RWPE1 (cell line): ENCODE data around the gene DLX3.
A peak's percentile ranks its signal among the peaks of the same experiment; 100 is the strongest.

Experiments
- CTCF ChIA-PET: fragments of 350-600 bp; sonication (Branson Sonifier 250); formaldehyde crosslinking; extraction: SDS; loops from one replicate; lab custom pipeline; 2021; lab: Yijun Ruan, JAX
- POLR2A ChIA-PET: fragments of 400-600 bp; formaldehyde crosslinking; extraction: SDS; loops from one replicate; lab custom pipeline; 2020; ENCODE audit warnings: antibody characterized with exemption; ENCODE audit not compliant: low non-redundant PET; lab: Yijun Ruan, JAX
- DNase-seq: peaks from one replicate; pipeline ENCODE4 v3.0.0; 2012; ENCODE audit warnings: low spot score
- H3K27ac ChIP-seq: fragments of 450-650 bp; 2 replicates; pipeline ENCODE4 v1.5.1; 2017
- TF ChIP-seq, protein P1 (sequence below): fragments of 450-650 bp; conservative IDR thresholded peaks from 2 replicates; pipeline ENCODE4 v1.5.1; 2017; ENCODE audit warnings: low read depth, mild to moderate bottlenecking

The DLX3 gene

GRCh38 chr17:50003911-50004310 is 8.9 kb upstream of the DLX3 start:
- POLR2A ChIA-PET, result no interaction called here
- no peak for DNase-seq
- TF ChIP-seq, protein P1, sequence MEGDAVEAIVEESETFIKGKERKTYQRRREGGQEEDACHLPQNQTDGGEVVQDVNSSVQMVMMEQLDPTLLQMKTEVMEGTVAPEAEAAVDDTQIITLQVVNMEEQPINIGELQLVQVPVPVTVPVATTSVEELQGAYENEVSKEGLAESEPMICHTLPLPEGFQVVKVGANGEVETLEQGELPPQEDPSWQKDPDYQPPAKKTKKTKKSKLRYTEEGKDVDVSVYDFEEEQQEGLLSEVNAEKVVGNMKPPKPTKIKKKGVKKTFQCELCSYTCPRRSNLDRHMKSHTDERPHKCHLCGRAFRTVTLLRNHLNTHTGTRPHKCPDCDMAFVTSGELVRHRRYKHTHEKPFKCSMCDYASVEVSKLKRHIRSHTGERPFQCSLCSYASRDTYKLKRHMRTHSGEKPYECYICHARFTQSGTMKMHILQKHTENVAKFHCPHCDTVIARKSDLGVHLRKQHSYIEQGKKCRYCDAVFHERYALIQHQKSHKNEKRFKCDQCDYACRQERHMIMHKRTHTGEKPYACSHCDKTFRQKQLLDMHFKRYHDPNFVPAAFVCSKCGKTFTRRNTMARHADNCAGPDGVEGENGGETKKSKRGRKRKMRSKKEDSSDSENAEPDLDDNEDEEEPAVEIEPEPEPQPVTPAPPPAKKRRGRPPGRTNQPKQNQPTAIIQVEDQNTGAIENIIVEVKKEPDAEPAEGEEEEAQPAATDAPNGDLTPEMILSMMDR, result no peak
- no peak overlapping the region for H3K27ac ChIP-seq
- CTCF ChIA-PET, result interaction anchor here (0.5 kb wide), 1 partner anchor 145 kb away, joined by 3 read pairs; no protein-coding TSS in a partner anchor

- CTCF ChIA-PET, result interaction anchor here (0.6 to 6.0 kb wide), 25 partner anchors 12 to 813 kb away, joined by 3 to 77 read pairs (median 5); partner anchors contain the start of gene SLC35B1
- no peak for DNase-seq
- POLR2A ChIA-PET, result no interaction called here
- no peak overlapping the region for H3K27ac ChIP-seq
- TF ChIP-seq, protein P1, result no peak
Observed at GRCh38 chr17:49998836-49999511, 4.0 kb upstream of the DLX3 start.

- peak overlapping the region; percentile 68 for H3K27ac ChIP-seq
- TF ChIP-seq, protein P1, result peak; percentile 94
- ChIA-PET POLR2A (no interaction called here), CTCF (interaction anchor here (0.5 to 6.0 kb wide), 45 partner anchors 13 to 855 kb away, joined by 3 to 77 read pairs (median 4); partner anchors contain the start of gene SLC35B1)
- peak; percentile 89 for DNase-seq
Observed at GRCh38 chr17:49997773-49998703, 3.0 kb upstream of the DLX3 start.

DNA sequence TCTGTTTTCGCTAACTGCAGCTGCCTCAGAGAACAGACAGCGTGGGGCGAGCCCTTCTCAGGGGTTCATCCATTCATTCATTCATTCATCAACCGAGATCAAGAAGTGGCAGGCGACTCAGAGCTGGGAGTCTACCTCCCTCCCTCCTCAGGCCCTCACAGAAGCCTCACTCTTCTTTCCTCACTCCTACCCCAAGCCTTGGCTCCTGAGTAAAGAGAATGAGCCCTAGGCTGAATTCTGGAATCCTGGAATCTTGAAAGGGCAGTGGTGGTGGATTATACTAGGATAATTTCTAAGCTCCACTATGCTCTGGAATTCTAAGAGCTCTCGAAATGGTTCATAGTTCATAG is 2.3 kb upstream of the DLX3 start:
- H3K27ac ChIP-seq, result peak overlapping the region; percentile 68
- TF ChIP-seq, protein P1, result no peak
- POLR2A ChIA-PET, result interaction anchor here (0.6 kb wide), 1 partner anchor 233 kb away, joined by 3 read pairs; no protein-coding TSS in a partner anchor

DNA sequence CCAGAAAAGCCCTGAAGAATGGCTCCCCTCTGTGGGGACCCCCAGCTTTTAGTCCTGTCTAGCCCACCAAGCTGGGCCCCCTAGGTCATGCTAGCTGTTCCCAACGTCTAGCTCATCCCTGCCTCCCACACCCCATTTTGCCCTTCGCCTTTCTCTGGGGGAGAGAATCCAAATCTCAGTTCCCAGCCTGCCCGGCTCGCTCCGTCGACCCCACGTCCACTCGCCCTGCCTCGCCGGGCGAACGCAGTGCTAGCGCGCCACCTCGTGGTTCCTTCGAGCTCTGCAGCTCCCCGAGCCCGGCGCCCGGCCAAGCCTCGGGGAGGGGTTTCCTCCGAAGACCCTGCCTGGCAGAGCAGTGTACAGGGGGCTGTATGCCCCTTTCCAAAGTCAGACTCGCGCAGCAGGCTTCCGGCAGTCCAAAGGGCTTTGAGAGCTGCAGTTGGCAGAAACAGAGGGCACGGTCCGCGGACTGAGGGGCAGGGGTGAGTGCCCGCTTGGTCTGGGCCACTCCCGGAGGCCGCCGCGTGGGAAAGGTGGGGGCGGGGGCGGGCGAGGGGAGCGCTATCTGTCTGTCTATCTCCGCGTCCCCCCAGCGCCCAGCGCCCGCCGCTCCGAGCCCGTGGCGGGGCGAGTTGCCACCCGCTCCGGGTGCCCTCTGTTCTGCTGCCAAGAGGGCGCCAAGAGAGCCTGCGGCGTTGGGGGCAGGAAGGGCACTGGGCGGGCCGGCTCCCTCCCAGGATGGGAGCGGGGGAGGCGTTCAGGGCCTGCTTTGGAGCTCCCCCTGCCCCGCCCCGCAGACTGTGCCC is 1.7 kb upstream of the DLX3 start:
- peak overlapping the region; percentile 68 for H3K27ac ChIP-seq
- POLR2A ChIA-PET, result interaction anchor here (0.6 kb wide), 2 partner anchors 135 to 232 kb away, joined by 3 to 11 read pairs; no protein-coding TSS in a partner anchor
- peak; percentile 66 for DNase-seq
- TF ChIP-seq, protein P1, result peak; percentile 98
- CTCF ChIA-PET, result interaction anchor here (0.5 to 6.0 kb wide), 37 partner anchors 9 to 266 kb away, joined by 3 to 77 read pairs (median 5); partner anchors contain the start of gene KAT7

More for the DNA sequence above, 2.3 kb upstream of the DLX3 start:
- no peak for DNase-seq
- CTCF ChIA-PET, result interaction anchor here (0.6 to 6.0 kb wide), 33 partner anchors 10 to 300 kb away, joined by 3 to 77 read pairs (median 6); partner anchors contain the start of genes KAT7 and SLC35B1
